Body of pancreas (tissue), 4 donors: ENCODE results near the gene ABCC4. TPM values are rescaled to one million over a fixed set of nuclear protein-coding genes. Genes with fewer than 3 reads are reported as not detected.

Experiments used
- ATAC-seq: fragments of 150-250 bp; one replicate; pipeline ENCODE4 v1.9.1; 2016
- DNase-seq, 4 donors: peaks; one replicate each; pipeline ENCODE4 v3.0.0-alpha.2; 2019
- H3K27ac ChIP-seq, 4 donors: fragments of 200-600 bp; sonication (generic); 1 replicate in 3 of 4; 2 replicates in 1 of 4; pipeline versions ENCODE4 v1.5.1 to v1.6.1; 2016 to 2019; ENCODE audit warnings: mild to moderate bottlenecking in 1 of 4, mixed read lengths in 1 of 4, moderate library complexity in 1 of 4
- H3K27me3 ChIP-seq, 2 donors: fragments of 200-600 bp; sonication (generic); one replicate each; pipeline ENCODE4 v1.6.0; 2016; ENCODE audit warnings: mild to moderate bottlenecking in 1 of 2
- H3K36me3 ChIP-seq, 2 donors: fragments of 200-600 bp; sonication (generic); replicated peaks in 1 of 2; 2 replicates each; pipeline ENCODE4 v1.5.1; 2016; ENCODE audit warnings: low read depth in 2 of 2; ENCODE audit not compliant: insufficient read depth in 1 of 2
- H3K4me1 ChIP-seq: fragments of 200-600 bp; sonication (generic); one replicate; pipeline ENCODE4 v1.6.0; 2016
- H3K4me3 ChIP-seq, 2 donors: fragments of 200-600 bp; sonication (generic); 1 replicate in 1 of 2; 2 replicates in 1 of 2; pipeline ENCODE4 v1.5.1; 2016 to 2019
- H3K9me3 ChIP-seq, 3 donors: fragments of 200-600 bp; sonication (generic); 1 replicate in 2 of 3; 2 replicates in 1 of 3; pipeline ENCODE4 v1.5.1; 2016
- POLR2A ChIP-seq, 3 donors: fragments of 450-650 bp; IDR thresholded peaks; one replicate each; pipeline ENCODE4 v1.6.1; 2016; ENCODE audit warnings: antibody characterized with exemption in 3 of 3, mild to moderate bottlenecking in 2 of 3
- WGBS, 2 donors: methylation state at CpG; one replicate each; pipeline ENCODE4 v1.1.5; 2017; 5-methylcytosine and 5-hydroxymethylcytosine counted together
- intact Hi-C: fragments of 100-400 bp; cut with DNase I; formaldehyde crosslinking; loops from one replicate; pipeline ENCODE4 v1.15.1; 2023
- total RNA-seq, 2 donors: library from RNA; depleted of rRNA; stranded (reverse); fragments of >200 nt; gene quantifications; one replicate each; pipeline ENCODE4 v1.1.0, GENCODE V29; 2016
- TF ChIP-seq, protein P1 (sequence below), 7 experiments: fragments of 450-650 bp in 4 of 7; fragments of 200-600 bp in 3 of 7; sonication (generic) in 3 of 7; IDR thresholded peaks; one replicate each; pipeline ENCODE4 v1.5.1; 2016 to 2019; ENCODE audit warnings: antibody characterized with exemption in 7 of 7

Gene ABCC4
- total RNA-seq, 2 donors from 2014 or later, result 5.4 to 6.6 TPM

DNA sequence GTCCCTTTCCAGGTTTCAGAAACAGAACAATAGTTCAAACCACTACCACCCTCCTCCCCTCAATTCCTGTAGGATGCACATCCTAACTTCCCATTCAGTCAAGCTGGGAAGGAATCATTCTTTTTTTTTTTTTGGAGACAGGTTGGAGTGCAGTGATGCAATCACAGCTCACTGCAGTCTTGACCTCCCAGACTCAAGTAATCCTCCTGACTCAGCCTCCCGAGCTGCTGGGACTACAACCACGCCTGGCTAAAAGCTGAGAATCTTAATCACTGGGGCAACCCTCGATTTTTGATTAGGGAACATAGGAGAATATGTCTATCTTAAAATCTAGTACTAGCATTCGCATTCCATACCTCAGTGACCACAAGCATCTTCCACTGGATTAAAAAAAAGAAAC lies 146.2 kb downstream of the ABCC4 start:
- no peaks in the 10 kb centered on the region for H3K27me3 ChIP-seq
- H3K36me3 ChIP-seq, result no peaks in the 10 kb centered on the region
- H3K9me3 ChIP-seq, result no peaks in the 10 kb centered on the region
- TF ChIP-seq POLR2A (IDR thresholded peaks at IDR 0.05), result no peak
- TF ChIP-seq, protein P1, sequence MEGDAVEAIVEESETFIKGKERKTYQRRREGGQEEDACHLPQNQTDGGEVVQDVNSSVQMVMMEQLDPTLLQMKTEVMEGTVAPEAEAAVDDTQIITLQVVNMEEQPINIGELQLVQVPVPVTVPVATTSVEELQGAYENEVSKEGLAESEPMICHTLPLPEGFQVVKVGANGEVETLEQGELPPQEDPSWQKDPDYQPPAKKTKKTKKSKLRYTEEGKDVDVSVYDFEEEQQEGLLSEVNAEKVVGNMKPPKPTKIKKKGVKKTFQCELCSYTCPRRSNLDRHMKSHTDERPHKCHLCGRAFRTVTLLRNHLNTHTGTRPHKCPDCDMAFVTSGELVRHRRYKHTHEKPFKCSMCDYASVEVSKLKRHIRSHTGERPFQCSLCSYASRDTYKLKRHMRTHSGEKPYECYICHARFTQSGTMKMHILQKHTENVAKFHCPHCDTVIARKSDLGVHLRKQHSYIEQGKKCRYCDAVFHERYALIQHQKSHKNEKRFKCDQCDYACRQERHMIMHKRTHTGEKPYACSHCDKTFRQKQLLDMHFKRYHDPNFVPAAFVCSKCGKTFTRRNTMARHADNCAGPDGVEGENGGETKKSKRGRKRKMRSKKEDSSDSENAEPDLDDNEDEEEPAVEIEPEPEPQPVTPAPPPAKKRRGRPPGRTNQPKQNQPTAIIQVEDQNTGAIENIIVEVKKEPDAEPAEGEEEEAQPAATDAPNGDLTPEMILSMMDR (IDR thresholded peaks at IDR 0.05), result no peak
- ATAC-seq (no peak), DNase-seq (no peak)
- no peak overlapping the region for H3K27ac ChIP-seq
- no peaks in the 10 kb centered on the region for H3K4me1 ChIP-seq
- intact Hi-C loops, result no loop called here
- no peak overlapping the region for H3K4me3 ChIP-seq
- 90 to 95% methylated on average over 4 of the region's 4 CpGs for WGBS, 2 donors

DNA sequence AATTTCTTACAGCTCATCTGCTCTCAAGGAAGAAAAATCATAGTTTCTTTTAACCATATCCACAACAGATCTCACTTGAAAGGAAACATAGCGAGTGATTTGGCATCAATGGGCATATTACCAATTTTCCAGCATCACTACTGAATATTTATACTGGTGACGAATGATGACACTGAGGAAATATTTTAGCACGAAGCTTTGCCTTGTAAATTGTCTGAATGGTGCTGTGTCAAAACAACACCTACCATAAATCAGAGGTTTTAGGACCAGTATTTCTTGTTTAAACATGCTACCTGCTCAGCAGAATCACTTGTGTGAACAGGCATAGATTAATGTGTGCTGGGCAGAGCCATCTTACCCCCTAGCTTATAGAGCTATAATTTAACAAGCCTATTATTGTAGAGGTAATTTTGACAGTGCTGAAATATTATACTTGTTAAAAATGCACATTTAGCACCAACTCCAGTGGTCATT lies 146.8 kb downstream of the ABCC4 start:
- ATAC-seq (no peak), DNase-seq (no peak)
- no peak overlapping the region for H3K27ac ChIP-seq
- intact Hi-C loops, result no loop called here
- H3K27me3 ChIP-seq, result no peaks in the 10 kb centered on the region
- H3K4me1 ChIP-seq, result no peaks in the 10 kb centered on the region
- TF ChIP-seq, protein P1 (IDR thresholded peaks at IDR 0.05), result no peak
- no peak for TF ChIP-seq POLR2A (IDR thresholded peaks at IDR 0.05)
- no peaks in the 10 kb centered on the region for H3K9me3 ChIP-seq
- H3K36me3 ChIP-seq, result no peaks in the 10 kb centered on the region
- H3K4me3 ChIP-seq, result no peak overlapping the region
- 66 to 68% methylated on average over 3 of the region's 3 CpGs for WGBS, 2 donors

DNA sequence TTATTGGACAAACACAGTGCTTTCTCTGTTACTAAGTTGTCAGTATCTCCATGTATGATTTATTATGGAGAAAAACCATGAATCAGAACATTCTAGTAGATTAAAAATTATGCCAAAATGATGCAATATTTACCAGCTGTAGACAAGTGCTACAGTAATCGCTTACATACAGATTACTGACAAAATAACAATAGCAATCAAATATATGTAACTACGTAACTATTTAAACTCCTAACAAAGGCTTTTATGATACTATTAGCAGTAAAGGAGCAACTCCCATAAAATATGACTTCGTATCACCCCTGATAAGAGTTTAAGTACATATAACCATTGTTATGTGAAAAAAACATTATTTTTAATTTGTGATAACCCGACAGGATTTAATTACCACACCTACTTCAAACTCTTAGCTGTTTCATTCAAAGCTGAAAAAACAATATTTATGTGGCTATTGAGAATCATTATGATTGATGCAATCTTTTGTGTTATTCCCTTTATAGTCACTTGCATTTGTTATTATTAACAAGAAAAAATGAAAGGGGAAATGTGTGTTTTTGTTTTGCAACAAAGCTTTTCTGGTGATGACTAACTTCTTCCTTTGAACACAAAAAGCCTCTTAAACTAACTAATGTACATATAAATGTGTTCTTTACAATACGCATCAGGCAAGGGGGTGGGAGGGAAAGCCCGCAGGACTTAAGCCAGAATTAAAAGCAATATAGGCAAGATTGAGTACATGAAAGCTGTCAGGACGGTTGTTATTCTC lies 147.4 kb downstream of the ABCC4 start:
- DNase-seq (no peak), ATAC-seq (no peak)
- H3K4me1 ChIP-seq, result no peaks in the 10 kb centered on the region
- no peaks in the 10 kb centered on the region for H3K36me3 ChIP-seq
- H3K4me3 ChIP-seq, result no peak overlapping the region
- WGBS, 2 donors, result 52 to 53% methylated on average over 7 of the region's 7 CpGs
- intact Hi-C loops, result no loop called here
- no peak overlapping the region for H3K27ac ChIP-seq
- H3K27me3 ChIP-seq, result no peaks in the 10 kb centered on the region
- no peak for TF ChIP-seq POLR2A (IDR thresholded peaks at IDR 0.05)
- TF ChIP-seq, protein P1 (IDR thresholded peaks at IDR 0.05), result no peak
- H3K9me3 ChIP-seq, result no peaks in the 10 kb centered on the region

DNA sequence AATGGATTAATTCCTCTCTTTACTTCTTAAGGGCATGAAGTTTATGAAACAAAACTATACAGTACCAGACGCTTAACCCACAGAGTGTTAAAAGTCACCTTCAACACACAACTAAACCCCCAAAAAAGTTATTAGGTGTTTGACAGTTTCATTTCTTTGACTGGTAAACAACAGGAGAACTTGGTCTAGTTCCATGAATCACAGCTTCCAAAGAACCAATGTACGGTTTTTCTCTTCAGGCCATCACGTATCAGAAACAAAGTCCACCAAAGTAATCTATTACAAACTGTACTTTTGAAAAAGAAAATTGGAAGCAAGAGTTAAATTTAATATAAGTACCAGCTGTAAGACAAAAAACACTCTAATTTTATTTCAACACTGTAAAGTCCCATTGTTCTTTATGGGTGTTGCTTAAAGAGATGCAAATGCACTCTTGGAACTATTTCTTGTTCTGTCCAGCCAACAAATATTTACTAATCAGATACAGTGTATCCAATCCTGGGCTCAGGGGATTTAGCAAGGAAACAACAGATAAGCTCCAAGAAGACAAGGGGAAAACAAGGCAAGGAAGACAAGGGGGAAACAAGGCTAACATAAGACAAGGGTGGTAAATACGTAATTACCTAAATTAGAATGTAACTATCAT lies 149.2 kb downstream of the ABCC4 start:
- no peak overlapping the region for H3K27ac ChIP-seq
- ATAC-seq (no peak), DNase-seq (no peak)
- no peaks in the 10 kb centered on the region for H3K9me3 ChIP-seq
- no peaks in the 10 kb centered on the region for H3K4me1 ChIP-seq
- no peak for TF ChIP-seq POLR2A (IDR thresholded peaks at IDR 0.05)
- TF ChIP-seq, protein P1 (IDR thresholded peaks at IDR 0.05), result no peak
- H3K4me3 ChIP-seq, result no peak overlapping the region
- intact Hi-C loops, result no loop called here
- H3K36me3 ChIP-seq, result no peaks in the 10 kb centered on the region
- no peaks in the 10 kb centered on the region for H3K27me3 ChIP-seq
- 94 to 95% methylated on average over 4 of the region's 4 CpGs for WGBS, 2 donors
